Measurements from ENCODE around the gene MALAT1.
A peak's percentile ranks its signal among the peaks of the same experiment; 100 is the strongest.

Gene MALAT1

GRCh38 chr11:65554057-65554818 lies 55.4 kb downstream of the MALAT1 start (continued):
- no peak for TF ChIP-seq CREB5 (CRISPR knock-in tag; IDR thresholded peaks at IDR 0.05; ENCODE audit: low read depth)
- no peak for TF ChIP-seq CSRNP3 (CRISPR knock-in tag; IDR thresholded peaks at IDR 0.05)
- no peak for TF ChIP-seq ZC3H10 (CRISPR knock-in tag; IDR thresholded peaks at IDR 0.05)
- TF ChIP-seq ZNF70 (CRISPR knock-in tag; IDR thresholded peaks at IDR 0.05) = no peak

GRCh38 chr11:65554842-65555430 lies 56.1 kb downstream of the MALAT1 start:
- no peak for TF ChIP-seq ZFP3 (CRISPR knock-in tag; IDR thresholded peaks at IDR 0.05)
- ATAC-seq = no peak

GRCh38 chr11:65555693-65556231 lies 56.9 kb downstream of the MALAT1 start:
- TF ChIP-seq PATZ1 (CRISPR knock-in tag; IDR thresholded peaks at IDR 0.05; ENCODE audit: borderline replicate concordance) (0 out of 2 replicates have a peak, but pooled peaks have one; percentile 8), ISL1 (CRISPR knock-in tag; IDR thresholded peaks at IDR 0.05) (no peak)
- peak; percentile 50 for ATAC-seq

All from SK-N-SH treated with all-trans-retinoic acid at 6 μM for 48 hours (cell line).